ENCODE results near the gene EDRF1. TPM values are rescaled to one million over a fixed set of nuclear protein-coding genes. Genes with fewer than 3 reads are reported as not detected.
A peak's percentile ranks its signal among the peaks of the same experiment; 100 is the strongest.

EDRF1 gene
- total and polyA plus RNA-seq, 2 experiments from 2014 or later = 10.1 to 28.9 TPM

DNA sequence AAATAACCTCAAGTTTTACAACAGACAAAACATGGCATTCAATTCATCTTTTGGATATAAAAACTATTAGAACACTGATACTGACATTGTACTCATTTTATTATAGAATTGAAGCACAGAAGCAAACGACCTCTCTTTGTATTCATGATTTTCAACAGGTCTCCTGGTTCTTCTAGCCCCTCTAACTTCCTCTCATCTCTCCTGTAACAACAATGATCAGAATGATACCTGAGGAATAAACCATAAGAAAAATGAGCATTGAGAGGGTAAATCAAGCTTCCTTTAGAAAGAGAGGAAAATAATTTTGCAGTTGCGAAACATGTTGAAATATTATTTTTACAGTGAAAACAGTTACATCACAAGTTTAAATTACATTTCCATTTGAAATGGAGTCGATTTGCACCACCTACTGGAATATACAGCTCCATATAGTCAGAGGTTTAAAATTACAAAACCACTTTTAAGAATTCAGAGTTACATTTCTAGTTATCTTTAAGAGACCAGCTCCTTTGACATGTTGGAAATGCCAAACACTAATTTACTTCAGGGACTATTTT, 19.1 kb upstream of the EDRF1 start:
- Histone ChIP-seq H3K36me3 (replicated peaks; ENCODE audit: insufficient read depth, low read depth) (no peaks in the 10 kb centered on the region), H3K9me2 (replicated peaks; ENCODE audit: insufficient read depth) (no peaks in the 10 kb centered on the region), H3K27me3 (no peaks in the 10 kb centered on the region), H3K9me3 (ENCODE audit: low read depth) (no peaks in the 10 kb centered on the region), H3K4me2 (no peak overlapping the region), H2AFZ (no peak overlapping the region), H4K20me1 (ENCODE audit: insufficient read depth, poor library complexity, severe bottlenecking) (no peaks in the 10 kb centered on the region), H3K4me1 (ENCODE audit: insufficient read depth) (peaks cover 7% of the 10 kb centered on the region), H3K4me3 (no peak overlapping the region), H3K27ac (no peak overlapping the region), H3K79me2 (no peaks in the 10 kb centered on the region)
- TF ChIP-seq, protein P1, sequence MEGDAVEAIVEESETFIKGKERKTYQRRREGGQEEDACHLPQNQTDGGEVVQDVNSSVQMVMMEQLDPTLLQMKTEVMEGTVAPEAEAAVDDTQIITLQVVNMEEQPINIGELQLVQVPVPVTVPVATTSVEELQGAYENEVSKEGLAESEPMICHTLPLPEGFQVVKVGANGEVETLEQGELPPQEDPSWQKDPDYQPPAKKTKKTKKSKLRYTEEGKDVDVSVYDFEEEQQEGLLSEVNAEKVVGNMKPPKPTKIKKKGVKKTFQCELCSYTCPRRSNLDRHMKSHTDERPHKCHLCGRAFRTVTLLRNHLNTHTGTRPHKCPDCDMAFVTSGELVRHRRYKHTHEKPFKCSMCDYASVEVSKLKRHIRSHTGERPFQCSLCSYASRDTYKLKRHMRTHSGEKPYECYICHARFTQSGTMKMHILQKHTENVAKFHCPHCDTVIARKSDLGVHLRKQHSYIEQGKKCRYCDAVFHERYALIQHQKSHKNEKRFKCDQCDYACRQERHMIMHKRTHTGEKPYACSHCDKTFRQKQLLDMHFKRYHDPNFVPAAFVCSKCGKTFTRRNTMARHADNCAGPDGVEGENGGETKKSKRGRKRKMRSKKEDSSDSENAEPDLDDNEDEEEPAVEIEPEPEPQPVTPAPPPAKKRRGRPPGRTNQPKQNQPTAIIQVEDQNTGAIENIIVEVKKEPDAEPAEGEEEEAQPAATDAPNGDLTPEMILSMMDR (IDR thresholded peaks at IDR 0.05; ENCODE audit: poor library complexity) = peak; percentile 56
- TF ChIP-seq EZH2phosphoT487 (IDR thresholded peaks at IDR 0.05; ENCODE audit: low read depth, severe bottlenecking, unreplicated experiment) = no peak
- DNase-seq (ENCODE audit: low spot score) = no peak
- WGBS (ENCODE audit: low lambda C conversion rate, missing lambda C conversion rate) = 57% methylated on average over 3 of the region's 3 CpGs

DNA sequence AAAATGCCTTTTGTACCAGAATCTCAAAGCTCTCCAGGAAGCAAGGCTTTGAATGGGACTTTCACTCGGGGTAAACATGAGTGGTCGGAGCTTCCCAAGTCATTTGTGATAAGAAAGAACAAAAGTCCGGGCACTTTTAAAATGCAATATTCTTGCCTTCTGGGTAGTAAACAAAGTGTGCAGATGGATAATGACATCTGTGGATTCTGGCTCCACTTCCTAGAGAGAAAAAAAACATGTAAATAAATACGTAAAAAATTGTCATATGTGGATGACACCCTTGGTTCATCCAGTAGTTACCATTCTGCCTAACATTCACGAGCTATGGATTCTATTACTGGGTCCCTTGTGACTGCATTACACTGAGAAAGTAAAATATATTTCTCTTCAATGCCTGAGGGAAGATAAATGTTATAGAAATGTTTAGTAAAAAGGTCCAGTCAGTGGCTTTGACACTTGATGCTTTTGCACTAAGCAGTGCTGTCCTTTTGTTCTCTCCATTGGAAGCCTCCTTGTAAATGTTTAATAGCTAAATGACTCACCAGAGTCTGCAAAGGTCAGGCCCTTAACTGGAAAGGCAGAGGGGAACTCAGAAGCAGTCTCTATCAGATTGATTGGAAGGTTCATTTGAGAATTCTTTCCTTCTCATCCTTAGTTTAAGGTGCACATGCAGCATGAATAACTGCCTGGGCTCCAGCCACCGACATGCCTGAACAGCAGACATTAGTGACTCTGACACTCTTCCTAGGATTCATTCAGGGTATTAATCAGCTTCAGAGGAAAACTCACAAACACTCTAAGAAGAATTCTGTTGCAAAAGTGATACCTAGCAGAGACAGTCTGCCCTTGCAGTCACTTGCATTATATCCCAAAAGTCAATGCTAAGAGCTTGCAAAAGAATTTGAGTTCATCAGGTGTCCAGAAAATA, 11.7 kb upstream of the EDRF1 start:
- H3K9me2 ChIP-seq (replicated peaks; ENCODE audit: insufficient read depth) = no peaks in the 10 kb centered on the region
- TF ChIP-seq EZH2phosphoT487 (IDR thresholded peaks at IDR 0.05; ENCODE audit: low read depth, severe bottlenecking, unreplicated experiment) = no peak
- TF ChIP-seq, protein P1 (IDR thresholded peaks at IDR 0.05; ENCODE audit: poor library complexity) = no peak
- no peak for TF ChIP-seq EZH2 (IDR thresholded peaks at IDR 0.05; ENCODE audit: borderline replicate concordance)
- H3K4me1 ChIP-seq (ENCODE audit: insufficient read depth) = peaks cover 14% of the 10 kb centered on the region
- 25% methylated on average over 6 of the region's 6 CpGs for WGBS (ENCODE audit: low lambda C conversion rate, missing lambda C conversion rate)
- H3K9me3 ChIP-seq (ENCODE audit: low read depth) = no peaks in the 10 kb centered on the region
- H3K27me3 ChIP-seq = no peaks in the 10 kb centered on the region
- H3K79me2 ChIP-seq = no peaks in the 10 kb centered on the region
- H4K20me1 ChIP-seq (ENCODE audit: insufficient read depth, poor library complexity, severe bottlenecking) = no peaks in the 10 kb centered on the region
- peak; percentile 41 for DNase-seq (ENCODE audit: low spot score)
- H2AFZ ChIP-seq = no peak overlapping the region
- no peak overlapping the region for H3K27ac ChIP-seq
- H3K36me3 ChIP-seq (replicated peaks; ENCODE audit: insufficient read depth, low read depth) = no peaks in the 10 kb centered on the region
- H3K4me3 ChIP-seq = no peak overlapping the region
- peak overlapping the region; percentile 24 for H3K4me2 ChIP-seq

DNA sequence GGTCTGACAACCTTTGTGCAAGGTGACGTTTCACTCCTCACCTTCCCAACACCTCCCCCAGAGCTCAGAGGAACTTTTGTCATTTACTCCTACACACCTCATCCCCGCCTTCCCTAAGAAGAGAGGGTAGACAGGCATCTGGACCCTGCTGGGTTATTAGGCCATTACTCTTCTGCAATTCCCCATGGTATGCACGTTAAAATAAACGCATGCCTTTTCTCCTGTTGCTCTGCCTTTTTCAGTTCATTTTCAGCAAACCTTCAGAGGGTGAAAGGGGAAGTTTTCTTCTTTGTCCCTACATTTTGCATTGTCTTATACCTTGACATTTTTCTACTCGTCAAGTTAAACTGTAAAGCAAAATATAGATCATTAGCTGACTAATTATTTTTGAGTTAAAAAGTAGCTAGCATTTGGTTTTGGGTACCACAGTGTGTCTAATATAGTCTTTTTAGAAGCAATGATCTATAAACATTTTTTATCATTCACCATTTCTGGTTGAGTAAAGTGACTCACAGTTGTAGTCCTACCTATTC, 10.5 kb upstream of the EDRF1 start:
- no peaks in the 10 kb centered on the region for H3K27me3 ChIP-seq
- no peaks in the 10 kb centered on the region for H3K79me2 ChIP-seq
- no peak overlapping the region for H3K4me2 ChIP-seq
- no peaks in the 10 kb centered on the region for H3K36me3 ChIP-seq (replicated peaks; ENCODE audit: insufficient read depth, low read depth)
- TF ChIP-seq, protein P1 (IDR thresholded peaks at IDR 0.05; ENCODE audit: poor library complexity) = no peak
- TF ChIP-seq EZH2phosphoT487 (IDR thresholded peaks at IDR 0.05; ENCODE audit: low read depth, severe bottlenecking, unreplicated experiment) = no peak
- TF ChIP-seq EZH2 (IDR thresholded peaks at IDR 0.05; ENCODE audit: borderline replicate concordance) = no peak
- H3K9me2 ChIP-seq (replicated peaks; ENCODE audit: insufficient read depth) = no peaks in the 10 kb centered on the region
- no peak overlapping the region for H3K4me3 ChIP-seq
- peaks cover 14% of the 10 kb centered on the region for H3K4me1 ChIP-seq (ENCODE audit: insufficient read depth)
- H3K9me3 ChIP-seq (ENCODE audit: low read depth) = no peaks in the 10 kb centered on the region
- H2AFZ ChIP-seq = no peak overlapping the region
- no peak for DNase-seq (ENCODE audit: low spot score)
- no peak overlapping the region for H3K27ac ChIP-seq
- no peaks in the 10 kb centered on the region for H4K20me1 ChIP-seq (ENCODE audit: insufficient read depth, poor library complexity, severe bottlenecking)
- 41% methylated on average over 5 of the region's 5 CpGs for WGBS (ENCODE audit: low lambda C conversion rate, missing lambda C conversion rate)

Data from hepatocyte (in vitro differentiated cells).